Activated CD8-positive, alpha-beta T cell treated with anti-CD3 and anti-CD28 coated beads for 36 hours (primary cell): ENCODE data around the gene BNC2. TPM values are rescaled to one million over a fixed set of nuclear protein-coding genes. Genes with fewer than 3 reads are reported as not detected.

Experiments
- ATAC-seq: fragments of 200-7000 bp; cut with Tn5 transposase; one replicate; pipeline ENCODE4 v1.10.0; 2021; ENCODE audit warnings: mild to moderate bottlenecking, moderate library complexity
- CTCF ChIA-PET: fragments of 350-600 bp; sonication (Branson Sonifier 250); formaldehyde crosslinking; loops from one replicate; lab custom pipeline; 2021; ENCODE audit warnings: antibody characterized with exemption; lab: Charles Lee
- POLR2A ChIA-PET: fragments of 350-600 bp; sonication (Branson Sonifier 250); formaldehyde crosslinking; loops from one replicate; lab custom pipeline; 2021; ENCODE audit warnings: antibody characterized with exemption; lab: Charles Lee
- DNase-seq: peaks from one replicate; pipeline ENCODE4 v3.0.0-alpha.2; 2020
- H3K27ac Mint-ChIP-seq: one replicate; pipeline ENCODE4 v1.8.0; 2021; ENCODE audit warnings: mild to moderate bottlenecking, mixed read lengths
- H3K27me3 Mint-ChIP-seq: one replicate; pipeline ENCODE4 v1.8.0; 2021; ENCODE audit warnings: mixed read lengths
- H3K36me3 Mint-ChIP-seq: one replicate; pipeline ENCODE4 v1.8.0; 2021; ENCODE audit warnings: low read depth, mixed read lengths
- H3K4me1 Mint-ChIP-seq: one replicate; pipeline ENCODE4 v1.8.0; 2021; ENCODE audit warnings: low read depth, mixed read lengths
- H3K4me3 Mint-ChIP-seq: one replicate; pipeline ENCODE4 v1.8.0; 2021; ENCODE audit warnings: mild to moderate bottlenecking, moderate library complexity, mixed read lengths
- H3K9me3 Mint-ChIP-seq: one replicate; pipeline ENCODE4 v1.8.0; 2021; ENCODE audit warnings: mixed read lengths
- CTCF ChIP-seq: fragments of 200-600 bp; IDR thresholded peaks from one replicate; pipeline ENCODE4 v1.8.0; 2022; ENCODE audit warnings: antibody characterized with exemption, mild to moderate bottlenecking
- intact Hi-C: fragments of 100-400 bp; cut with micrococcal nuclease; formaldehyde crosslinking; loops from one replicate; pipeline ENCODE4 v1.10.0; 2022
- total RNA-seq, 2 experiments: library from RNA; stranded (reverse); gene quantifications; one replicate each; pipeline ENCODE4 v1.2.3, GENCODE V29; 2021

The BNC2 gene
- total RNA-seq, 2 experiments from 2014 or later = not detected

DNA sequence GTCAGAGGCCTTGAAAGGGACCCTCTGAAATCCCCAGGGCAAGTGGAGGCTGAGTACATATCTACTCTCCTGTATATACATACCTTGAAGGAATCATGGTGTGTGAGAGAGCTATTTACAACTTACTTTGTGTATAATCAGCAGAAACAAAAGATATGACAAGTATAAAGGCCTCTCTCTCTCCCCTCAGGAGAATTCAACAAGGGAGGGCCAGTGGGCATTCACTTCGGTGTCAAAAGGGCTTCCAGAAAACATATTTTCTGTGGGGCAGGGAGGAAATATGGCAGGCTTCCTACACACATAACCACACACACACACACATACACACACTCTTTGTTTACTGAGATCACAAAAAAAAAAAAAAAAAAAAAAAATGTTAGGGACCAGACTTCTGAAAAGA is 181.7 kb downstream of the BNC2 start:
- ChIA-PET CTCF (no interaction called here), POLR2A (no interaction called here)
- ATAC-seq = no peak
- no peaks in the 10 kb centered on the region for H3K27me3 Mint-ChIP-seq
- no peak overlapping the region for H3K27ac Mint-ChIP-seq
- DNase-seq = no peak
- intact Hi-C loops = no loop called here
- no peaks in the 10 kb centered on the region for H3K9me3 Mint-ChIP-seq
- no peak for TF ChIP-seq CTCF
- no peaks in the 10 kb centered on the region for H3K36me3 Mint-ChIP-seq
- H3K4me1 Mint-ChIP-seq = no peaks in the 10 kb centered on the region
- H3K4me3 Mint-ChIP-seq = no peak overlapping the region

- TF ChIP-seq CTCF = no peak
- no peaks in the 10 kb centered on the region for H3K27me3 Mint-ChIP-seq
- H3K36me3 Mint-ChIP-seq = no peaks in the 10 kb centered on the region
- H3K4me3 Mint-ChIP-seq = no peak overlapping the region
- no peak for ATAC-seq
- H3K9me3 Mint-ChIP-seq = no peaks in the 10 kb centered on the region
- no peaks in the 10 kb centered on the region for H3K4me1 Mint-ChIP-seq
- H3K27ac Mint-ChIP-seq = no peak overlapping the region
- ChIA-PET CTCF (no interaction called here), POLR2A (no interaction called here)
- intact Hi-C loops = no loop called here
- no peak for DNase-seq
These were observed 182.6 kb downstream of the BNC2 start for GRCh38 chr9:16687678-16688369.

GRCh38 chr9:16683326-16683725 is 187.1 kb downstream of the BNC2 start:
- intact Hi-C loops = no loop called here
- Mint-ChIP-seq H3K36me3 (no peaks in the 10 kb centered on the region), H3K27ac (no peak overlapping the region), H3K4me3 (no peak overlapping the region), H3K27me3 (no peaks in the 10 kb centered on the region), H3K9me3 (no peaks in the 10 kb centered on the region), H3K4me1 (no peaks in the 10 kb centered on the region)
- ChIA-PET CTCF (no interaction called here), POLR2A (no interaction called here)
- TF ChIP-seq CTCF = no peak
- DNase-seq (no peak), ATAC-seq (no peak)

DNA sequence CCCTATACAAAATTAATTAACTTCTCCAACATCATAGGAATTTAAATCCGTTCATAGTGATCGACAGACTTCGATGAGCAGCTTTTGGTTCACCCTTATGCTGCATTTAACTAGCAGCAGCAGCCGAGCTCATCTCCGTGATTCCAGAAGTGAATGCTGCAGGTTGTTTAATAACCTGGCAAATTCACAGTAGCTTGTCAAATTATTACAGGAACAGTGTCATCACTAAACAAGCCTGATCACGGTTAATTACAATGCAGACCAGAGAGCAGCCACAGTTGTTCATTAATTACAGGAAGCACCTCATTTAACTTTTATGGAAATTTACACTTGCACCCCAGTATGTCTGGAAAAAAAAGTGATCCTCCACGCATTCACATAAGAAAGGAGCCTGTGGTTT is 188.2 kb downstream of the BNC2 start:
- Mint-ChIP-seq H3K27ac (no peak overlapping the region), H3K9me3 (no peaks in the 10 kb centered on the region), H3K27me3 (no peaks in the 10 kb centered on the region), H3K36me3 (no peaks in the 10 kb centered on the region), H3K4me3 (no peak overlapping the region), H3K4me1 (no peaks in the 10 kb centered on the region)
- intact Hi-C loops = no loop called here
- TF ChIP-seq CTCF = no peak
- ATAC-seq = no peak
- no peak for DNase-seq
- ChIA-PET POLR2A (no interaction called here), CTCF (no interaction called here)

GRCh38 chr9:16681652-16681987 is 188.8 kb downstream of the BNC2 start:
- Mint-ChIP-seq H3K9me3 (no peaks in the 10 kb centered on the region), H3K27ac (no peak overlapping the region), H3K4me3 (no peak overlapping the region), H3K4me1 (no peaks in the 10 kb centered on the region), H3K27me3 (no peaks in the 10 kb centered on the region), H3K36me3 (no peaks in the 10 kb centered on the region)
- CTCF ChIA-PET = no interaction called here
- no peak for TF ChIP-seq CTCF
- no peak for DNase-seq
- POLR2A ChIA-PET = no interaction called here
- no peak for ATAC-seq
- intact Hi-C loops = no loop called here
